Frontal cortex (tissue), 4 donors: Measurements from ENCODE around the gene HECTD4. TPM values are rescaled to one million over a fixed set of nuclear protein-coding genes. Genes with fewer than 3 reads are reported as not detected.

Source experiments
- DNase-seq, 2 donors: peaks; one replicate each; pipeline ENCODE4 v3.0.0; 2012; ENCODE audit warnings: low spot score in 2 of 2
- FAIRE-seq: peaks from 2 replicates; lab custom pipeline; 2012; peaks lifted over from hg19 to GRCh38; lab: Jason Lieb, UNC
- total RNA-seq: library from RNA; depleted of rRNA; stranded (reverse); fragments of >200 nt; gene quantifications from one replicate; pipeline ENCODE4 v1.2.3, GENCODE V29; 2014
- donor health status: control.
- donor health status: control.
- donor health status: control.

Gene HECTD4
- total RNA-seq, 1 donor from 2014 or later: 85.6 TPM

DNA sequence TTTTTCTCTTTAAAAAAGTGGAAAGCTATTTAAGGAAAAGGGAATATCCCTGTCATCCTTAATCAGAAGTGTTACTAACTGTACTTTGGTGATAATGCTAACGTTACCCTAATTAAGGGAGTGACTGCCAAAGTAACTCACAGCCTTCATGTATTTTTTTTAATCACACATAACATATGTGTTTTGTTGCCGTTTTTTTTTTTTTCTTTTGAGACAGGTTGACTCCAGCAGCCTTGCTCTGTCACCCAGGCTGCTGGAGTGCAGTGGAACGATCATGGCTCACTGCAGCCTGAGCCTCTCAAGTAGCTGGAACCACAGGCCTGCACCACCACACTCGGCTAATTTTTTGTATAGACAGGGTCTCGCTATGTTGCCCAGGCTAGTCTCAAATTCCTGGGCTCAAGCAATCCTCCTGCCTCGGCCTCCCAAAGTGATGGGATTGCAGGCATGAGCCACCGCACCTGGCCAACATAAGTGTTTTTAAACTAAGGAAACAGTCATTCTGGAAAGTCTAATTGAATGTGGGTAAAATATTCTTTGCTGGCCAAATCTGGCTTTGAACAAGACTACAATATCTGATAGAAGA lies 56.5 kb downstream of the HECTD4 start:
- DNase-seq: no peak
- no peak for FAIRE-seq

GRCh38 chr12:112325157-112325556 lies 57.1 kb downstream of the HECTD4 start:
- DNase-seq: no peak
- FAIRE-seq: no peak

GRCh38 chr12:112322882-112323547 lies 59.2 kb downstream of the HECTD4 start:
- DNase-seq (no peak), FAIRE-seq (no peak)

DNA sequence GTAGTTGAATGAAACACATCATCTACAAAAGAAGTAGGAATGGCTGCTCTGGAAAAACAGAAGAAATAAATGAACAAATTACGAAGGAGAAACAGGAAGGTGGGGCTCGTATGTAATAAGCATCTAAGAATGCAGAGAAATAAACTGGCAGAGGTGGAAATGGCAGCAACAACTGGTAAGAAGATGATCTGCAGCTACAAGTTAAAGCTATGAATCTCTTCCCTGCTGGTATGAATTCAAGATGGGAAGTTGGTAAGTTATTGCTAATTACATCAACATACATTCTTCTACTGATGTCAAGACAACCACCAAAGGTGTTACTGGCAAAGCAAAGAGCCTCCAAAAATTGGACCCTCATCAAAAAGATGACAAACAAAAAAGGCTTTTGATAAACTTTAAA lies 59.8 kb downstream of the HECTD4 start:
- FAIRE-seq (no peak), DNase-seq (no peak)

DNA sequence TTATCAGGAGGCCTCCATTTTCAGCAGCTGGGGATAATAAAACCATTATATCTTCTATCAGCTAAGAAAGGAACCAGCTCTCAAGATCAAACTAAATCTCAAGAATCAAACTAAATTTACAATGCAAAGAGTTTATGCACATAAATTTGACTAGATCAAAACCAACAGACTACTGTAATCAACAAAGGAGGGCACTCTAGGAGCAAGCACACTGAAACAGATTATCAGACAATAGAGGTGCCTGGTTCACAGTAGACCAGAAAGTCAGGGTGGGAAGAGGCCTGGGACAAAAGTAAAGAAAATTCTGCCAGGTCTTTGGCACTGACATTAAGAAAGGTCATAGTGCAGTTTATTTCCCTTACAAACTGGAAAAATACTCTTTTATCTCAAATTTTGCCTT lies 61.0 kb downstream of the HECTD4 start:
- FAIRE-seq (no peak), DNase-seq (no peak)

DNA sequence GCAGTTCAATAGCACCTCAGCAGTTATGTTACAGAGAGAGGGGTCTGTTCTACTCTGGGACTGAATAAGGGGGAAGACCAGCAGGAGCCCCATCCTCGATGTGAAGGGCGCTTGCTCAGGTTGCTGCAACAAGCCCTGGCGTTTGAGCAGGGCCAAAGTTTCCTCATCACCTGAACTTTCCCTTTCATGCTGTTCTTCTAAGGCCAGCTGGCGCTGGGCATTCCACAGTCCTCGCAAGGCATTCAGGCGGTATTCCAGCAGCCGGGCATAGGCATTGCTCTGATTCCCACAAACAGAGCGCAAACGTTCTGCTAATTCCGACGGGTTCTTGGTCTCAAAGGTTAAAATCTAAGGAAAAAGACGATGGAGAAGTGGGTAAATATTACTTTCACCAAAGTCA lies 62.8 kb downstream of the HECTD4 start:
- FAIRE-seq: no peak
- no peak for DNase-seq

DNA sequence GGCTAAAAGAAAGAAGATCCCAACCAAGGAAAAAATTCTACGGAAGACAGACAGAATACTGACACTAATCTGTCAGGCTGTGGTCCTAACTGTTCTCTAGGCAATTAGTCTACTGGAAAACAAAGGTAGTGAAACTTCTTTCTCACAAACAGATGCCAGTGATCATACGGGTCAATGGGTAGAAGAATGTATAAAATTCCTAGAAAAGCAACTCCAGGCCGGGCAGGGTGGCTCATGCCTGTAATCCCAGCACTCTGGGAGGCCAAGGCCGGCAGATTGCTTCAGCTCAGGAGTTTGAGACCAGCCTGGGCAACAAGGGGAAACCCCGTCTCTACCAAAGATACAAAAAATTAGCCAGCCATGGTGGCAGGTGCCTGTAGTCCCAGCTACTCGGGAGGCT lies 64.8 kb downstream of the HECTD4 start:
- FAIRE-seq: no peak
- DNase-seq: no peak

DNA sequence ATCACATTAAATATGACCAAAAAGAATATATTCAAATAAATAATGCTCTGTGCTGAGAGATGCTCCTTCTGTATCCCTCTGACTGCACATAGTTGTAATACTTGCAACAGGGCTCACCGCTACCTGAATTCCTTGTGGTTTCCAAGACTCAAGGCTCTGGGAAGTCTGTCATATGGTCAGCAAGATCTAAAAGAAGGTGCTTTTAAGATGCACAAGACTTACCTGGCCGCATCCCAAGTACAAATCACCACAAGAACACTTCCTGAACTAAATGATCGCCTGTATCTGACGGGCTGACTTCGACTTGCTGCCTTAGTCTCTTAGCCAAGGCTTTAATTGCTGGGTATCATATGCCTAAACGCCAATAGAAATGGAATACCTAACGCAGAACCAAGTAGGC lies 67.2 kb downstream of the HECTD4 start:
- FAIRE-seq (no peak), DNase-seq (no peak)

- no peak for FAIRE-seq
- no peak for DNase-seq
Observed at GRCh38 chr12:112309797-112310196, 72.4 kb downstream of the HECTD4 start.

GRCh38 chr12:112308652-112309051 lies 73.6 kb downstream of the HECTD4 start:
- DNase-seq (no peak), FAIRE-seq (no peak)

GRCh38 chr12:112308161-112308560 lies 74.1 kb downstream of the HECTD4 start:
- no peak for FAIRE-seq
- no peak for DNase-seq

DNA sequence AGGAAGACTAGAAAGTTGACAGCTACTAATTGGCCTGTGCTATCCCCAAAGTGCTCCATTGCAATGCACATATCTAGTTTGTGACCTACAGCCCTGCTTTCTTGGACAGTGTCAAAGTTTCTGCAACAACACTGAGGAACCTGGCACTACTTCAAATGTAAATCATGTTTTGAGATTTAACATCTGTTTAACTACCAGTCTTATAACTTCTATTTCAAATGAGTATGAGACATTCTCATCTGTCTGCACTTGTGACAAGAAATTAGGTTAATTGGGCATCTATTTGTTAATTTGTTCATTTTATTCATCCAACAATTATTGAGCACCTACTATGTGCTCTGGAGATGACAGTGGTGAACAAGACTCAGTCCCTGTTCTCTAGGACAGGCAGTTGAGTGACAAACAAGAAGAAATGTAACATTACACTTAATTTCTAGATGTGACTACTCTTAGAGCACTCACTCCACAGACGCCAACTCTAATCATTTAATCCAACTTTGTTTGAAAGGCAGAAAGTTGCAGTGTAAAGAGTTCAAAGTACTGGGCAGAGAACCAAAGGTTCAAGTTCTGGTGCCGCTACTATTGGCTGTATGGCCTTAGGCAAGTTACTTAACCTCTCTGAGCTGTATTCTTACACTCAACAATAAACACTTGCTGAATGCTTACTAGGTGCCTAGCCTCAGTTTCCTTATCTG lies 74.8 kb downstream of the HECTD4 start:
- no peak for DNase-seq
- FAIRE-seq: no peak

DNA sequence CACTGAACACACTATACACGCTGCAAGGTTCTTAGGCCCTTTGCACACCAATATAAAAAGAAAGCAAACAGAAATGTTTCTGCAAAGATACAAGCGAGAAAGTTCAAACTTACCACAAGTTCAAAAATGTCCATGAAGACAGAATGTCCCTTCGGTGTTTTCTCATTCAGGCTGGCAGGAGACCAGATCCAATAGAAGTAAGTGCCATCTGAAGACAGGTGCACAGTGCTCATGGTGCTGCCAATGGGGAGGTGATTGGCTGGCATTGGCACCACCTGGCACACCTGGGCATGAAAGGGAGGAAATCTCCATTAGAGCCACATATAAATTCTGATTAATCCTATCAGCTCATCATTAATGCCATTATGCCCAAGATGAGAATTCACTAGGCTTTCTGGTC lies 76.3 kb downstream of the HECTD4 start:
- DNase-seq (no peak), FAIRE-seq (no peak)

DNA sequence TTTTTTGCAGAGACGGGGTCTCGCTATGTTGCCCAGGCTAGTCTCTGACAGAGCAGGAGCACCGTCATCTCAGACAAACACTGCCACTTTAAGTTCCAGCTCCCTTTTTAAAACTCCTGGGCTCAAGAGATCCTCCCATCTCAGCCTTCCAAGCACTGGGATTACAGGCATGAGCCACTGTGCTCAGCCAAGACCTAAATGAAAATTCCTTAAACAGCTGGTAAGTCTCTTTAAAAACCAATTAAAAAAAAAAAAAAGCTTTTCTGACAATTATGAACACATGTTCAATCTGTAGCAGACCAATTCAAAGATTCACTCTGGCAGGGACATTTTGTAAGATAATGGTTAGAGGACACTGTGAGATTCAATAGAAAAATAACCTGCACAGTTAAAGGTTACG lies 77.8 kb downstream of the HECTD4 start:
- no peak for FAIRE-seq

GRCh38 chr12:112303799-112304198 lies 78.4 kb downstream of the HECTD4 start:
- DNase-seq (no peak), FAIRE-seq (no peak)

More for the DNA sequence above, 77.8 kb downstream of the HECTD4 start:
- DNase-seq: no peak

GRCh38 chr12:112303004-112303403 lies 79.2 kb downstream of the HECTD4 start:
- DNase-seq (no peak), FAIRE-seq (no peak)

- FAIRE-seq (no peak), DNase-seq (no peak)
Observed at GRCh38 chr12:112299704-112300103, 82.5 kb downstream of the HECTD4 start.

GRCh38 chr12:112297188-112297587 lies 85.0 kb downstream of the HECTD4 start:
- FAIRE-seq (no peak), DNase-seq (no peak)

GRCh38 chr12:112296183-112296582 lies 86.0 kb downstream of the HECTD4 start:
- FAIRE-seq (no peak), DNase-seq (no peak)

DNA sequence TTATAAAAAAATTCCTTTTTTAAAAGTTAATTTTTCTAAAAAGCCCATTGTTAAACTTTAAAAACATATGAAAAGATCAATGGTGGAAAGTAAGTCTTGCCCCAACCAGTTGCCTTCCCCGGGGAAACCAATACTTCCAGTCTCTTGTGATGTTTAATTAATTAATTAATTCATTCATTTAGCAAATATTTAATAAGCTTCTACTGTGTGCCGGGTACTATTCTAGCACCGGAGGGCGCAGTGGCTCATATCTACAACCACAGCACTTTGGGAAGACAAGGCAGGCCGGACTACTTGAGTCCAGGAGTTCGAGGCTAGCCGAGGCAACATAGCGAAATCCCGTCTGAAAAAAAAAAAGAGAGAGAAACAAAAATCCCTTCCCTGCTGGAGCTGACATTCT lies 87.4 kb downstream of the HECTD4 start:
- FAIRE-seq (no peak), DNase-seq (no peak)

GRCh38 chr12:112288638-112289037 lies 93.6 kb downstream of the HECTD4 start:
- FAIRE-seq (no peak), DNase-seq (no peak)
